ENCODE measurements around the gene EYA3.

The EYA3 gene

DNA sequence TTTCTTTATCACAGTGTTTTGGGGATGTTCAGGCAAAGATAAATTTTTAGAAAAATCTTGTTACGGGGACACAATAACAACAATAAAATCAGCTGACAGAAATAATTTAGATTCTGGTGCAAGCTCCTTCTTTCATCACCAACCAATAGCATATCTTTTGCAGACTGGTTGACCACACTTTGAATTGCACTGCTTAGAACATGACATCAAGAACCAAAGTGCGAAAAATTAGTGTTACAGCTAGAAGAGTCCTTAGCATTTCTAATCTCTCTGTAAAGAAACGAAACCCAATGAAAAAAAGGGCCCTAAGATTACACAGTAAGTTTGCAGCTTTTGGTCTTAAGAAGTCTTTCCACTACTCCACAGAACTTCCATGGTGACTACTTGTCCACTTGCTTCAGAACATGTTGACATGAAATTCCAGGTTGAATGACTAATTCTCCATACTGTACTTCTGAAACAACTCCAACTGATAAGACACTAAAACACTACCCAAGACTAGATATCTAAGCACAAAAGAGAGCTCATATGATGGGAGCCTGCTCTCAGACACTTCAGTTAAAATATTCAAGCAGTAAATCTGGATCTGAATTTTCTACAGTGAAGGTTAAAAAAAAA, 97.4 kb downstream of the EYA3 start:
- no peak for DNase-seq (ENCODE audit: low spot score)
- Histone ChIP-seq H3K27ac (no peak overlapping the region), H3K4me3 (no peak overlapping the region)
- TF ChIP-seq, protein P1, sequence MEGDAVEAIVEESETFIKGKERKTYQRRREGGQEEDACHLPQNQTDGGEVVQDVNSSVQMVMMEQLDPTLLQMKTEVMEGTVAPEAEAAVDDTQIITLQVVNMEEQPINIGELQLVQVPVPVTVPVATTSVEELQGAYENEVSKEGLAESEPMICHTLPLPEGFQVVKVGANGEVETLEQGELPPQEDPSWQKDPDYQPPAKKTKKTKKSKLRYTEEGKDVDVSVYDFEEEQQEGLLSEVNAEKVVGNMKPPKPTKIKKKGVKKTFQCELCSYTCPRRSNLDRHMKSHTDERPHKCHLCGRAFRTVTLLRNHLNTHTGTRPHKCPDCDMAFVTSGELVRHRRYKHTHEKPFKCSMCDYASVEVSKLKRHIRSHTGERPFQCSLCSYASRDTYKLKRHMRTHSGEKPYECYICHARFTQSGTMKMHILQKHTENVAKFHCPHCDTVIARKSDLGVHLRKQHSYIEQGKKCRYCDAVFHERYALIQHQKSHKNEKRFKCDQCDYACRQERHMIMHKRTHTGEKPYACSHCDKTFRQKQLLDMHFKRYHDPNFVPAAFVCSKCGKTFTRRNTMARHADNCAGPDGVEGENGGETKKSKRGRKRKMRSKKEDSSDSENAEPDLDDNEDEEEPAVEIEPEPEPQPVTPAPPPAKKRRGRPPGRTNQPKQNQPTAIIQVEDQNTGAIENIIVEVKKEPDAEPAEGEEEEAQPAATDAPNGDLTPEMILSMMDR (IDR thresholded peaks at IDR 0.05), result no peak

DNA sequence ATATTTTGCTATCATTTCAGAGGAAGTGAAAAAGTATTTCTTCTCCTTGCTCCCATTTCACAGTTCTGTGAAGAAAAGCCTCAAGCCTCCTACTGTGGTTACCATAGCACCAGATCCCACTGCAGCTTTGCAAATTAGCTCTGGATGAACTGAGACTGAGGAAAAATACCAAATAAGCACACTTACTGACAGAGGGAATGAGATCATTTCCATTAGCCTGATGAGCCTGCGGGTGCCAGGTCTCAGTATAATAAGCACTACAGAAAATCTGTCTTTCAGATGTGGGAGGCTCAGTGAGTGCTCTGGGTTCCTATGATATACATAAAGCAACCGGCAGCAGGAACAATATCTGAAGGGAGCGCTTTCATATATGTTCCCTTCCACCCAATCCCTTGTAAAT, 107.3 kb downstream of the EYA3 start:
- DNase-seq (ENCODE audit: low spot score), result no peak
- H3K4me3 ChIP-seq, result no peak overlapping the region
- TF ChIP-seq, protein P1 (IDR thresholded peaks at IDR 0.05), result no peak
- no peak overlapping the region for H3K27ac ChIP-seq

DNA sequence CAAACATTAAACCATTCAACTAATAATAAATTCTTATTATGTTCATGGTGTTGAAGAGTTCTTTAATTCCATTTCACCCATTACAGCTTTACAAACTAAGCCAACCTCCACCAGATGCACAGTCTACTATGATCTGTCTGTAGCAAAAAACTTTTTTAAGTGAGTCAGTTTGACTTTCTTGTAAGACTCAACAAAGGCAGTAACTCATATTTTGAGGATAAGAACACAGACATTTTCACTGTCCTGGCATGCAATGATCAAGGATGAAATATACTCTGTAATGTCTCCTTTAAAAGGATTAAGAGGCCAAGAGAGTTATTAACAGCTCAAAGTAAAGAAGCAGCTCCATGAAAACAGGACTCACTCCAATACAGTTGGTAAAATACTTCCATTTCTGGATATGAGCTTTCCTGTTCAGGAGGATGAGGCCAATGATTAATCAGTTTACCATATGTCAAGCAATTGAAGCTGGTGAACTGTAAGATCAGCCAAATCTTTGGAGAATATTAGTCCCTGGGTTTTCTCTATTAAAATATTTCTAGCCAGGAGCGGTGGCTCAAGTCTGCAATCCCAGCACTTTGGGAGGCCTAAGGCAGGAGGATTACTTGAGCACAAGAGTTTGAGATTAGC, 108.1 kb downstream of the EYA3 start:
- no peak overlapping the region for H3K27ac ChIP-seq
- no peak for DNase-seq (ENCODE audit: low spot score)
- H3K4me3 ChIP-seq, result no peak overlapping the region
- TF ChIP-seq, protein P1 (IDR thresholded peaks at IDR 0.05), result no peak

DNA sequence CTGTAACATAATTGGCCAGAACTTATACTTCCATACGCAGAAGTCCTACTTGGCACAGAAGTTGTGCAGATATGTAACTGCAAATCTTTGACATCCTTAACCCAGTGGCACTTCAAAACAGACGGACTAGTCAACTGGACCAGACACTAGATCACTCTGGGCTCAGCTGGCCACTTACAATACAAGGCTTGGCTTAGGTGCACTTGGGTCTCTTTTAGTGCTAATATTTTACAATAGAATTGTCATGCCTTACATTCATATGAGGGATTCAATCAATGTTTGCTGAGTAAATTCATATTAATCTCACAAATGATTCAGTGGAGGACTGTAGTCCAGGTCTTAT, 108.6 kb downstream of the EYA3 start:
- no peak overlapping the region for H3K27ac ChIP-seq
- H3K4me3 ChIP-seq, result no peak overlapping the region
- TF ChIP-seq, protein P1 (IDR thresholded peaks at IDR 0.05), result peak; percentile 2
- no peak for DNase-seq (ENCODE audit: low spot score)

DNA sequence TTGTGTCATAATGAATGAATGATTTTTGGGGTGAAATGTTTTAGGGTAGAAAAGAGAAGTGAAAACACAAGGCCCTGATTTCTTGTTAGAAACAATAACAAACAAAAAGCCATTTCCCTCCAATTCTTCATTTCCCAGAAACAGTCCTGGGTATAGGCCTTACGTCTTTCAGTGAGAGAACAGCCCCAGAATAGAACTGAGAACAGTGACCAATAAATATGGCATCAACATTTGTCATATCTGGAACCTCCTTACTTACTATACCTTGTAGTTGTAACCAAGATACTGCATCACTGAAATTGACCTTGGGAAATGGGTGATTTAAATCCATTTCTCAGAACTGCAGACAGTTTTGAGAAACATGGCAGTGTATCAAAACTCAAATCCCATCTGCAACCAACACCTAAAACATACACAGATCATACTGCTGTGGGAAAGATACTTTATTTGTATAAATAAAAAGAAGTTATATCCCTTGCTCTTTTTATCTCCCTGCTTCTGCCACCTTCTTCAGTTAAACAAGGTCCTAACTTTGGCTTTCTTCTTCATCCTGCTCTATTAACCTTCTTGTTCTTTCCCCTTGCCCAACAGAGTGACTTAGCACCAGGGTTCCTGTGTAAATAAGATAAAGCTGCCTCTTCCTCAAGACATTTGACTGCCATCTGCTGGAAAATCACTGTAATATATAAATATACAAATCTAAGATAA, 109.1 kb downstream of the EYA3 start:
- no peak for DNase-seq (ENCODE audit: low spot score)
- H3K4me3 ChIP-seq, result no peak overlapping the region
- TF ChIP-seq, protein P1 (IDR thresholded peaks at IDR 0.05), result peak; percentile 20
- H3K27ac ChIP-seq, result no peak overlapping the region

DNA sequence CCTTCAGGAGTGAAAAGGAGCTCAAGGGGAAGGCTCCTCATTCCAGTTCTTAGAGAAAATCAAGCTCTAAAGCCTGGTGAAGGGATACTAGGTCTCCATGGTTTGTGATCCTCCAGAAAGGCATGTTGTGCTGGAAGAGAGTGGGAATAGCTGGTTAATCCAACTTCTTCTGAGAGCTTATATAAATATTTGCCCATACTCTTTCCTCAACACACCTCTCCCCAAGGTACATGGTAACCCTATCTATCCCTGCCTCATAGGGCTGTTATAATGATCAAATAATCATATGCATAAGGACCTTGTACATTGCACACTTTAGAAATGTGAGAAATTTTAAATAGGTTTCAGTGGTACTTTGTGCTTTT, 114.0 kb downstream of the EYA3 start:
- no peak overlapping the region for H3K4me3 ChIP-seq
- TF ChIP-seq, protein P1 (IDR thresholded peaks at IDR 0.05), result no peak
- DNase-seq (ENCODE audit: low spot score), result no peak
- H3K27ac ChIP-seq, result no peak overlapping the region

Data from coronary artery (tissue), 2 donors.